Fibroblast of lung (primary cell): Measurements from ENCODE around the gene POSTN. TPM values are rescaled to one million over a fixed set of nuclear protein-coding genes. Genes with fewer than 3 reads are reported as not detected.

ENCODE experiments used
- DNase-seq, 2 donors: peaks; one replicate each; pipeline versions ENCODE4 v3.0.0 to v3.0.0-alpha.2; 2010; ENCODE audit warnings: low read depth in 2 of 2
- H2AFZ ChIP-seq: 2 replicates; pipeline ENCODE4 v1.5.1; 2012; ENCODE audit warnings: low read length, control low read depth, inconsistent platforms
- H3K27ac ChIP-seq: 2 replicates; pipeline ENCODE4 v1.5.1; 2011; ENCODE audit warnings: low read length, control low read depth; ENCODE audit not compliant: insufficient read depth
- H3K27me3 ChIP-seq: 2 replicates; pipeline ENCODE4 v1.5.1; 2011; ENCODE audit warnings: mild to moderate bottlenecking, low read length; ENCODE audit not compliant: control insufficient read depth, insufficient read depth
- H3K36me3 ChIP-seq: 2 replicates; pipeline ENCODE4 v1.5.1; 2011; ENCODE audit warnings: low read length; ENCODE audit not compliant: control insufficient read depth, insufficient read depth
- H3K4me1 ChIP-seq: 2 replicates; pipeline ENCODE4 v1.5.1; 2011; ENCODE audit warnings: low read length; ENCODE audit not compliant: control insufficient read depth, insufficient read depth; ENCODE audit errors: extremely low read depth
- H3K4me2 ChIP-seq: 2 replicates; pipeline ENCODE4 v1.5.1; 2011; ENCODE audit warnings: low read length, control low read depth; ENCODE audit not compliant: insufficient read depth; ENCODE audit errors: extremely low read depth
- H3K4me3 ChIP-seq, 4 experiments: fragments of 200-600 bp in 1 of 4; sonication (generic) in 1 of 4; replicated peaks in 1 of 4; 2 replicates each; pipeline ENCODE4 v1.5.1; 2011 to 2016; ENCODE audit warnings: low read length in 4 of 4, low read depth in 3 of 4, mild to moderate bottlenecking in 3 of 4, control low read depth in 2 of 4, inconsistent platforms in 1 of 4, mixed read lengths in 1 of 4; ENCODE audit not compliant: insufficient read depth in 1 of 4; ENCODE audit errors: control extremely low read depth in 1 of 4
- H3K79me2 ChIP-seq: 2 replicates; pipeline ENCODE4 v1.5.1; 2012; ENCODE audit warnings: mild to moderate bottlenecking, low read length, inconsistent platforms; ENCODE audit not compliant: control insufficient read depth, insufficient read depth
- H3K9ac ChIP-seq: 2 replicates; pipeline ENCODE4 v1.5.1; 2011; ENCODE audit warnings: mild to moderate bottlenecking, low read length, control low read depth; ENCODE audit not compliant: insufficient read depth
- H3K9me3 ChIP-seq: 2 replicates; pipeline ENCODE4 v1.5.1; 2012; ENCODE audit warnings: low read depth, low read length; ENCODE audit not compliant: control insufficient read depth, insufficient read depth
- H4K20me1 ChIP-seq: 2 replicates; pipeline ENCODE4 v1.5.1; 2011; ENCODE audit warnings: low read length; ENCODE audit not compliant: control insufficient read depth, insufficient read depth; ENCODE audit errors: extremely low read depth
- CTCF ChIP-seq, 2 donors: IDR thresholded peaks in 1 of 2; conservative IDR thresholded peaks in 1 of 2; 1 replicate in 1 of 2; 2 replicates in 1 of 2; pipeline ENCODE4 v1.5.1; 2011 to 2012; ENCODE audit warnings: low read length in 2 of 2, control low read depth in 1 of 2, inconsistent platforms in 1 of 2, low read depth in 1 of 2, mild to moderate bottlenecking in 1 of 2
- EZH2 ChIP-seq: IDR thresholded peaks from 2 replicates; pipeline ENCODE4 v1.5.1; 2012; ENCODE audit warnings: low read length, control low read depth, mild to moderate bottlenecking; ENCODE audit errors: missing control alignments
- polyA plus RNA-seq, 2 donors: library from polyadenylated mRNA; depleted of rRNA in 1 of 2; stranded (reverse) in 1 of 2; unstranded in 1 of 2; fragments of >200 nt; gene quantifications; 2 replicates each; pipeline ENCODE4 v1.2.1, GENCODE V29; 2011 to 2012; ENCODE audit warnings: missing spikeins in 1 of 2
- total RNA-seq: library from RNA; depleted of rRNA; stranded (reverse); fragments of >200 nt; gene quantifications from 2 replicates; pipeline ENCODE4 v1.2.1, GENCODE V29; 2014

POSTN gene
- total and polyA plus RNA-seq, 2 donors (not counting 1 experiment from before 2014, with no cell fraction given) = 221 to 1,141 TPM

GRCh38 chr13:37621811-37622361 lies 23.3 kb upstream of the POSTN start:
- no peak for TF ChIP-seq EZH2
- Histone ChIP-seq H3K27me3 (no peaks in the 10 kb centered on the region), H3K27ac (no peak overlapping the region), H3K9ac (no peak overlapping the region), H3K36me3 (no peaks in the 10 kb centered on the region), H3K4me3 (no peak overlapping the region), H4K20me1 (no peaks in the 10 kb centered on the region), H3K4me2 (no peak overlapping the region), H3K4me1 (peaks cover 9% of the 10 kb centered on the region), H2AFZ (no peak overlapping the region), H3K9me3 (no peaks in the 10 kb centered on the region), H3K79me2 (no peaks in the 10 kb centered on the region)
- DNase-seq = peak; percentile 86 to 98

- Histone ChIP-seq H3K4me3 (no peak overlapping the region), H3K9me3 (no peaks in the 10 kb centered on the region), H2AFZ (no peak overlapping the region), H3K36me3 (no peaks in the 10 kb centered on the region), H3K27ac (no peak overlapping the region), H3K79me2 (no peaks in the 10 kb centered on the region), H3K9ac (no peak overlapping the region), H3K4me1 (peaks cover 10% of the 10 kb centered on the region), H3K27me3 (no peaks in the 10 kb centered on the region), H4K20me1 (no peaks in the 10 kb centered on the region), H3K4me2 (peak overlapping the region; percentile 46)
- no peak for TF ChIP-seq CTCF (conservative IDR thresholded peaks at IDR 0.05 in 1 of 2, IDR thresholded peaks at IDR 0.05 in 1 of 2; ENCODE audit: low read depth in 1 of 2, low read length in 2 of 2)
- no peak for TF ChIP-seq EZH2
- DNase-seq = peak; percentile 71 to 92
Measured at GRCh38 chr13:37618554-37618953, 20.0 kb upstream of the POSTN start.

- no peak for TF ChIP-seq CTCF (conservative IDR thresholded peaks at IDR 0.05 in 1 of 2, IDR thresholded peaks at IDR 0.05 in 1 of 2; ENCODE audit: low read depth in 1 of 2, low read length in 2 of 2)
- TF ChIP-seq EZH2 = no peak
- H3K9ac ChIP-seq = no peak overlapping the region
- no peak overlapping the region for H2AFZ ChIP-seq
Measured at GRCh38 chr13:37617173-37617572, 18.6 kb upstream of the POSTN start.

More at GRCh38 chr13:37617173-37617572, 18.6 kb upstream of the POSTN start:
- no peaks in the 10 kb centered on the region for H3K36me3 ChIP-seq
- DNase-seq = peak; percentile 42 to 96
- H3K79me2 ChIP-seq = no peaks in the 10 kb centered on the region
- no peak overlapping the region for H3K4me3 ChIP-seq
- peaks cover 10% of the 10 kb centered on the region for H3K4me1 ChIP-seq
- no peaks in the 10 kb centered on the region for H3K27me3 ChIP-seq
- H4K20me1 ChIP-seq = no peaks in the 10 kb centered on the region
- no peak overlapping the region for H3K4me2 ChIP-seq
- peak overlapping the region; percentile 31 for H3K27ac ChIP-seq
- H3K9me3 ChIP-seq = no peaks in the 10 kb centered on the region
